ENCODE data around the gene BRINP2. TPM values are rescaled to one million over a fixed set of nuclear protein-coding genes. Genes with fewer than 3 reads are reported as not detected.

The BRINP2 gene
- total RNA-seq, 1 donor: not detected

DNA sequence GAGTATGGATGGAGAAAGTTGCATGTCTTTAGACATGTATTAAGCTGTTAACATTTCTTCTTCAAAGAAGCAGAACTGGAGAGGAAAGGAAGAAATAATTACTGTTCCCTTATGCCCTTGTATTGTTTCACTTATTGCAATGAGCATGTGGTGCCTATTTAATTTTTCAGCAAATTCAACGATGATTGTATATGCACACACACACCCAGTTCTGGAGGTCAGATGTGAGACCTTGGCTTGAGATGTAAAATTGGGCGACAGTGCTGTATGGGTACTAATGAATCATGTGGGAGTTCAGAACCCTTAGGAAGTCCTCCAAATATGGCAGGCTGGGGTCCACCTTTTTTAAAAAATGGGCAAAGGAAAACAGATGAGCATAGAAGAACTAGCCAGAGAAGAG is 27.5 kb downstream of the BRINP2 start:
- no peak overlapping the region for H3K27ac ChIP-seq (ENCODE audit: low read depth, low read length)
- H3K27me3 ChIP-seq (ENCODE audit: insufficient read depth, low read length): peaks cover 3% of the 10 kb centered on the region
- DNase-seq (ENCODE audit: insufficient read length, low spot score, missing footprints): no peak
- no peak overlapping the region for H3K4me2 ChIP-seq (ENCODE audit: insufficient read depth, low read length)
- H3K36me3 ChIP-seq (ENCODE audit: insufficient read depth, low read length): no peaks in the 10 kb centered on the region
- no peaks in the 10 kb centered on the region for H3K9me3 ChIP-seq (ENCODE audit: low read depth, low read length)
- H2AFZ ChIP-seq (ENCODE audit: low read length): no peak overlapping the region
- no peaks in the 10 kb centered on the region for H4K20me1 ChIP-seq (ENCODE audit: insufficient read depth, low read length)
- H3K4me3 ChIP-seq (ENCODE audit: insufficient read depth, low read length): no peak overlapping the region
- H3K79me2 ChIP-seq (ENCODE audit: insufficient read depth, low read length): no peaks in the 10 kb centered on the region
- TF ChIP-seq, protein P1, sequence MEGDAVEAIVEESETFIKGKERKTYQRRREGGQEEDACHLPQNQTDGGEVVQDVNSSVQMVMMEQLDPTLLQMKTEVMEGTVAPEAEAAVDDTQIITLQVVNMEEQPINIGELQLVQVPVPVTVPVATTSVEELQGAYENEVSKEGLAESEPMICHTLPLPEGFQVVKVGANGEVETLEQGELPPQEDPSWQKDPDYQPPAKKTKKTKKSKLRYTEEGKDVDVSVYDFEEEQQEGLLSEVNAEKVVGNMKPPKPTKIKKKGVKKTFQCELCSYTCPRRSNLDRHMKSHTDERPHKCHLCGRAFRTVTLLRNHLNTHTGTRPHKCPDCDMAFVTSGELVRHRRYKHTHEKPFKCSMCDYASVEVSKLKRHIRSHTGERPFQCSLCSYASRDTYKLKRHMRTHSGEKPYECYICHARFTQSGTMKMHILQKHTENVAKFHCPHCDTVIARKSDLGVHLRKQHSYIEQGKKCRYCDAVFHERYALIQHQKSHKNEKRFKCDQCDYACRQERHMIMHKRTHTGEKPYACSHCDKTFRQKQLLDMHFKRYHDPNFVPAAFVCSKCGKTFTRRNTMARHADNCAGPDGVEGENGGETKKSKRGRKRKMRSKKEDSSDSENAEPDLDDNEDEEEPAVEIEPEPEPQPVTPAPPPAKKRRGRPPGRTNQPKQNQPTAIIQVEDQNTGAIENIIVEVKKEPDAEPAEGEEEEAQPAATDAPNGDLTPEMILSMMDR (IDR thresholded peaks at IDR 0.05; ENCODE audit: extremely low read depth, low read depth, low read length): no peak
- H3K4me1 ChIP-seq (ENCODE audit: insufficient read depth, low read length): no peaks in the 10 kb centered on the region

DNA sequence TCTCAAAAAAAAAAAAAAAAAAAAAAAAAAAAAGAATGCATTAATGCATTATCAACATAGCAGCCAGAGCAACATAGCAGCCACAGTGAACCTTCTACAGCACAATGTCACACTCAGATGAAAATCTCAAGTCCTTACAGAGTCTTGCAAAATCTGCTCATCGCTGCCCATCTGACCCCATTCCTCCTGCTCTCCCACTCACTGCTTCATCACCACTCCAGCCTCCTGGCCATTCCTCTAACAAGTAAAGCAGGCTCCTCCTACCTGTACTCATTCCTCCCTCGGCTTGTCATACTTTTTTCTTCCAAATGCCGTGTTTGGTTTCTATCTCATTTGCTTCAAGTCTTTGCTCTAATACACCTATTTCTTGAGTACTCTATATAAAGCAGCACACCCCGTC is 29.5 kb downstream of the BRINP2 start:
- no peak for DNase-seq (ENCODE audit: insufficient read length, low spot score, missing footprints)
- TF ChIP-seq, protein P1 (IDR thresholded peaks at IDR 0.05; ENCODE audit: extremely low read depth, low read depth, low read length): no peak
- Histone ChIP-seq H3K79me2 (ENCODE audit: insufficient read depth, low read length) (no peaks in the 10 kb centered on the region), H4K20me1 (ENCODE audit: insufficient read depth, low read length) (no peaks in the 10 kb centered on the region), H3K4me2 (ENCODE audit: insufficient read depth, low read length) (no peak overlapping the region), H2AFZ (ENCODE audit: low read length) (no peak overlapping the region), H3K4me1 (ENCODE audit: insufficient read depth, low read length) (no peaks in the 10 kb centered on the region), H3K27me3 (ENCODE audit: insufficient read depth, low read length) (peaks cover 3% of the 10 kb centered on the region), H3K36me3 (ENCODE audit: insufficient read depth, low read length) (no peaks in the 10 kb centered on the region), H3K4me3 (ENCODE audit: insufficient read depth, low read length) (no peak overlapping the region), H3K27ac (ENCODE audit: low read depth, low read length) (no peak overlapping the region), H3K9me3 (ENCODE audit: low read depth, low read length) (no peaks in the 10 kb centered on the region)

DNA sequence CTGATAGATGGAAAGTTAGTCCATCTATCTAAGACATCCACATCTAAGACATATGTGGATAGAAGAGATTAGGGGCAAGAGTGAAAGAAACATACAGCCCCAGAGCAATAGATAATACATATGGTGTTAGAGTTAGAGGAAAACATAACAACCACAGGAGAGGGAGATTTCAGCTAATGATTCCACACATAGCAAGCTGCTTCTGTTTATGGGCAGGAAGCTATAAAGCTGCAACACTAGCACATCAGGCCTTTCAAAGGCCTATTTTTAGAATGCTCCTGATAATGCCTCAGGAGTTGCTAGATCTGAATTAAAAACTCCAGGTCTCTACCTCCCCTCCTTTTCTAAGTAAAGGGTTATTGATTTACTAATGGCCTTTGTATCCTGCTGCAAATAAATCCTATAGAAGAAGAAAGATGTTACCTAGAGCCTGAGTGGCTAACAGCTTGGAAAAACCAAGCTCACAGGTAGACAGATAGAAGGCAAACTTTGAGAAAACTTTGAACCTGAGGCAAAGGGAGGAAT is 36.1 kb downstream of the BRINP2 start:
- no peak for DNase-seq (ENCODE audit: insufficient read length, low spot score, missing footprints)
- Histone ChIP-seq H4K20me1 (ENCODE audit: insufficient read depth, low read length) (no peaks in the 10 kb centered on the region), H3K27me3 (ENCODE audit: insufficient read depth, low read length) (no peaks in the 10 kb centered on the region), H2AFZ (ENCODE audit: low read length) (no peak overlapping the region), H3K9me3 (ENCODE audit: low read depth, low read length) (no peaks in the 10 kb centered on the region), H3K79me2 (ENCODE audit: insufficient read depth, low read length) (no peaks in the 10 kb centered on the region), H3K4me3 (ENCODE audit: insufficient read depth, low read length) (no peak overlapping the region), H3K4me1 (ENCODE audit: insufficient read depth, low read length) (peaks cover 6% of the 10 kb centered on the region), H3K27ac (ENCODE audit: low read depth, low read length) (no peak overlapping the region), H3K4me2 (ENCODE audit: insufficient read depth, low read length) (no peak overlapping the region), H3K36me3 (ENCODE audit: insufficient read depth, low read length) (no peaks in the 10 kb centered on the region)
- TF ChIP-seq, protein P1 (IDR thresholded peaks at IDR 0.05; ENCODE audit: extremely low read depth, low read depth, low read length): no peak

DNA sequence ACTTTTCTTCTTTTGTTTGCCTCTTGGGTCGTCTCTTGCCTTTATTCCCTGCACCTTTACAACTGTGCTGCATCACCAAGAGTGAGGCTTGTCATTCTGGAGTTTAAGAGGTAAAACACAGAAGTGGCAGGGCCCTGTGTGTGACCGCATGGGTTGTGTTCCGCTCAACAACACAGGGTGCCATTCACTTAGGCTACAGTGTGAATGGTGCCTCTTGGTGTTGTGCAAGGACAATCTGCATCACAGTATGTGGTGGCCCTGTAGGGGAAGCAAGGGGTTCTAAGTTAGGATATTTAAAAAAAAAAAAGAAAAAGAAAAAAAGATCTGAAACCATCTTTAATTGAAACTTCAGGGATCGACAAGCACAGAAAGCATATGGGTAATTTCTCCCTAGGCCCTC is 38.2 kb downstream of the BRINP2 start:
- TF ChIP-seq, protein P1 (IDR thresholded peaks at IDR 0.05; ENCODE audit: extremely low read depth, low read depth, low read length): no peak
- Histone ChIP-seq H3K36me3 (ENCODE audit: insufficient read depth, low read length) (no peaks in the 10 kb centered on the region), H3K4me2 (ENCODE audit: insufficient read depth, low read length) (peak overlapping the region; percentile 22), H3K27ac (ENCODE audit: low read depth, low read length) (no peak overlapping the region), H3K4me1 (ENCODE audit: insufficient read depth, low read length) (peaks cover 6% of the 10 kb centered on the region), H3K9me3 (ENCODE audit: low read depth, low read length) (no peaks in the 10 kb centered on the region), H3K27me3 (ENCODE audit: insufficient read depth, low read length) (no peaks in the 10 kb centered on the region), H3K79me2 (ENCODE audit: insufficient read depth, low read length) (no peaks in the 10 kb centered on the region), H2AFZ (ENCODE audit: low read length) (no peak overlapping the region), H3K4me3 (ENCODE audit: insufficient read depth, low read length) (no peak overlapping the region), H4K20me1 (ENCODE audit: insufficient read depth, low read length) (no peaks in the 10 kb centered on the region)
- no peak for DNase-seq (ENCODE audit: insufficient read length, low spot score, missing footprints)

Data from osteoblast (primary cell).